GM18520 (cell line): ENCODE data around the gene RPS6KA2.

Source experiments
- ATAC-seq: cut with Tn5 transposase; IDR thresholded peaks from one replicate; pipeline ENCODE4 v1.9.1; 2021; ENCODE audit not compliant: unreplicated experiment

The RPS6KA2 gene

DNA sequence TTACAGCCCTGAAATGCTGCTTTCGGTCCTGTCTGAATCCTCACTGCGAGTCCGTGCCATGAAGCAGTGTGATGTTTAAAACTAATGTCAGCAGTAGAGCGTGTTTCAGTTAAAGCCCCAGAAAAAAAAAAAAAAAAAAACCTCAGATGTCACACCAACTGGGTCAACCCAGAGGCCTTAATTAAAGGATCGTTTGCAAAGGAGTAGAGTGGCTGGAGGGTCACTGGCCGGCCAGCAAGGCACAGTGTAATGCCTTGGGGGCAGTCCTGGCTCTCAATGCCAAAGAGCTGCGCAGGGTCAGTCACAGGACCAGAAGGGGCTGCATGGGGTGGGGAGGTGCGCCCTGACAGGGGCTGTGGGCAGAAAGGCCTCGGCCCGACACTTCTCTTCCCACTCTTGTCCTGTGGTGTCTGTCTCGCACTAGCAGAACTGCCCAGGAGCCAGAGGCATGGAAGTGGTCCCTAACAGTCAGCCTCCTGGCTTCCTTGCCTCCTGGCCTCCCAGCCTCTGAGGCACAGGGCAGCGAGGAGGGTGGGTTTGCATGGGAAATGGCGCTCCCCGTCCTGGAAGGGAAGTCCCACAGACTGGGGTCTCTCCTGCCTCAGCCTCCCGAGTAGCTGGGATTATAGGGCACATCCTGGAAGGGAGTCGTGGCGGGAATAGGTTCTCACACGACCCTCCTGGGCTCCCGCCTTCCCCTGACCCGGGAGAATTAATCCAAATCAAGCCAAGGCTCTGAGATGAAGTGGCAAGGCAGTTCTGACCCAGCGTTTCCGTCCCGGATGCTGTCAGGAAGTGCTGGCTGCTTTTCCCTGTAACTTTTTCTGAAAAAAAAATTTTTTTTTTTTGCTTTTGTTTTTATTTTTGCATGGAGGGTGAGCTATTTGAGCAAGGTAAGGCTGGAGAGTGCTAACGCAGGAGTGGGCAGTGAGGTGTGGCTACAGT is 190.6 kb downstream of the RPS6KA2 start:
- no peak for ATAC-seq

DNA sequence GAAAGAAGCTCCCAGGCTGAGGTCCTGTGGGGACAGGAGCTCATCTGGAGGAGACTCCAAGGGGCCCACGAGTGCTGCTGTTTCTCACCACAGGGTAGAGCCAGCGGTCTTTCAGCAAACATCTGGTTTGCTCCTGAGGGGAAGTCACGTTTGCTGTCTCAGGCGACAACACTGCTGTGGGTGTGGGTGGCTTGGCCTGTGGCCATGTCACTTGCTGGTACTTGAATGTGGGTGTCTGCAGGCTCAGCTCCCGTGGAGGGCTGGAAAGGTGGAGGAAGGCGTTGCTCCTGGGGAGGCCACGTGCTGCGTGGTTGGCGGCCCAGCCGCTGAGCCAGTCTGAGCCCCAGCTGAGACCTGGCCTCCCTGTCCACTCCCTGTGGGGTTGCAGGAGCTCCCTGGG is 191.5 kb downstream of the RPS6KA2 start:
- no peak for ATAC-seq

DNA sequence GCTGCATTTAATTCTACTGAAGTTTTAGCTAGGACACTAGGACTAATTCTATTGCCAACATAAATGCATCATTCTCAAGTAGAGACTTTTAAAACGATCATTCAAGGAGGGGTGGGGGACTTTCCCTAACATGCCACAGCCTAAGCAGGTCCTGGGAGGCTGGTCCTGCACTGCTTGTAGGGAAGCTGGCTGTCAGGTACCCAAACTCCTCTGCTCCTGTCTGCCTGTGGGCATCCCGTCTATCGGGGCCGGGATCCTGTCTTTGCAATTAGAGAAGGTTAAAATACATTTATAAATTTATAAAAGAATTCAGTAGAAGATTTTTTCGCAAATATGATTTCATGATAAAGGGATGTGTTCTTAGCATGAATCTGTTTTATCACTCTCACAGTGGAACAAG is 192.7 kb downstream of the RPS6KA2 start:
- ATAC-seq = no peak

DNA sequence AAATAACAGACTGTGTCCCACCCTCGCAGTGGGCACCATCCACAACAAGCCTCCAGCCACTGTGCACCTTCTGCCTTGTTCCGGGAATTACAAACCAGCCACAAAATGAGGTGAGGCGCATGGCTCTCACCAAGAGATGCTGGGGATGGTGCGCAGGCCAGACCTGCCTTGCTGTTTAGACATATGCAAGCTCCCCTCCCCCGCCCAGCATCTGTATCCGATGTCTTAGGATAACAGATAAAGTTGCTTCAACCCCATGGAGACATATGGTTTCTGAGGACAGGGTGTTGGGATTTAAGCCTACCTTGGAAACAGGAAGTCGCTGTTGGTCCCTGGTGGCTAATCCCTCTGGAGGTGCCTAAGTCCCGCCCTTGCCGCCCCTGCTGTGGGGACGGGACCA is 194.0 kb downstream of the RPS6KA2 start:
- no peak for ATAC-seq

DNA sequence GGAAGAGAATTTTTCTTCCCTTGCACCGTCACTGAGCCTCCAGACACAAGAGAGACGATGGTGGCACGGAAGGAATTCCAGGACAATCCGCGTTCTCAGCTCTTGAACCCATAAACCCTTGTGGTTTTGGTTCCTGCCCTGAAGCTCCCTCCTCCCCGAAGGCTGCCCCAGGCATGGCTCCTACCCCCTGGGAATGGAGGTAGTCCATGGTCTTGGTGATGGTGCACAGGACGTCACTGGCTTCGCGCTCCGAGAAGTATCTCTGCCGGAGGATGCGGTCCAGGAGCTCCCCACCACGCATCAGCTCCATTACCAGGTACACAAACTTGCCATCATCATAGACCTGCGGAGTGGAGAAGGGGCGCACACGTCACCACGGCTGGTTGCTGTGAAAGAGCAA is 196.8 kb downstream of the RPS6KA2 start:
- ATAC-seq = no peak

DNA sequence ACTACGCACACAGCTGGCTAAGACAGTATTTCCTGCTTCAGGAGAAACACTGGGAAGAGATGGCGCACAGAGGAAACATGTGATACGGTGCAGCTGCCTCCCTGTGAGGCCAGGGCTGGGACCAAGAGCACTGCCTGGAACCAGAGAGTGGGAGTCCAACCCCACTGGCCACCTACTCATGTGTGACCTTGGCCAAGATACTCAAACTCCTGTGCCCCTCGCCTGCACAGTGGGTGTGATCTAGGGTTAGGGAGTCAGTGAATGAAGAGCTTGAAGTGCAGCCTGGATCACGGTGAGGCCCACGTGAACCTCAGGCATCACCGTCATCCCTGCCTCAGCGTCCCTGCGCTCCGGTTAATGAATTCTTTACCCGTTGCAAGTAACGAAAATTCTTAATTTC is 202.6 kb downstream of the RPS6KA2 start:
- no peak for ATAC-seq

DNA sequence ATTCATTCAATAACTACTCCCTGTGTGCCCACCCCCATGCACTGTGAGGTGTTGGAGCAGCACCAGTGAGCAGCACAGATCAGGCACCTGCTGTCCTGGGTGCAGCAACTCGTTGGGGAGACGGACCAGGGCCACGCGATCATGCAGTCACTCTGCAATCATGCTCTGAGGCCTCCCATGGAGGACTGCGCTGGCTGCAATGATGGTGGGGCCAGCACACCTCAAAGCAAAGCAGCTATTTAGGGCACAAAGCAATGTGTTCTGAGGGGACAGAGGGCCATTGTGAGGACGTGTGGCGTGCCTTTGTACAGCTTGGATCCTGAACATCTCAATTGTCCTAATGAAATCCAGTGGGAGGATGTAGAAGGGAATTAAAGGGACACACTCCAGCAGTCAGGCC is 203.3 kb downstream of the RPS6KA2 start:
- ATAC-seq = no peak

DNA sequence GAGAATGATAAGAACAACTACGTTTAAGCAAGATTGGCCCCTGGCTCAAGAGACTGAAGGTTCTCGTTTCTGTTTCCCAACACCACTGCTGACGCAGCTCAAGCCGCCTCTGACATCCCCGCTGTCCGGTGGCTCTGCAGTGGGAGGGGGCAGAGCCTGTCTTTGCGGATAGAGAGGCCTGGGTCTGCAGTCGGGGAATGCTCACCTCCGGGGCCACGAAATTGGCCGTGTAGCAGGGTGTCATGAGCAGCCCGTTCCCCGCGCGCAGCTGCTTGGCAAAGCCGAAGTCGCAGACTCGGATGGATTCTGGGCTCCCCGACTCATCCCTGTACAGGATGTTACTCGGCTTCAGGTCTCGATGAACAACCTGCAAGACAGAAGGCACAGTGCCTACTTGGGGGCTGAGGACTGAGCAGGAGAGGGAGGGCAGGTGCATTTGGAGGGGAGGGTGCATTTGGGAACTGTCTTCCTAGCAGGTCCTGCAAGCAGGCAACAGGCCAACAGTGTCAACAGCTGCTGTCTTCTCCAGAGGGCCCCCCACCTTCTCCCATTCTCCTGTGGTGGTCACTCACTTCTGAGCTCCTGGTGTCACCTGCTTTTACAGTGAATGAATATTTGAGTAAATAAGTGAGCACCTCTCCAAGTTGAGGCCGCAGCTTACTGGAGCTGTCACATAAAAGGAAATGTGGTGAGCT is 203.9 kb downstream of the RPS6KA2 start:
- ATAC-seq = no peak

DNA sequence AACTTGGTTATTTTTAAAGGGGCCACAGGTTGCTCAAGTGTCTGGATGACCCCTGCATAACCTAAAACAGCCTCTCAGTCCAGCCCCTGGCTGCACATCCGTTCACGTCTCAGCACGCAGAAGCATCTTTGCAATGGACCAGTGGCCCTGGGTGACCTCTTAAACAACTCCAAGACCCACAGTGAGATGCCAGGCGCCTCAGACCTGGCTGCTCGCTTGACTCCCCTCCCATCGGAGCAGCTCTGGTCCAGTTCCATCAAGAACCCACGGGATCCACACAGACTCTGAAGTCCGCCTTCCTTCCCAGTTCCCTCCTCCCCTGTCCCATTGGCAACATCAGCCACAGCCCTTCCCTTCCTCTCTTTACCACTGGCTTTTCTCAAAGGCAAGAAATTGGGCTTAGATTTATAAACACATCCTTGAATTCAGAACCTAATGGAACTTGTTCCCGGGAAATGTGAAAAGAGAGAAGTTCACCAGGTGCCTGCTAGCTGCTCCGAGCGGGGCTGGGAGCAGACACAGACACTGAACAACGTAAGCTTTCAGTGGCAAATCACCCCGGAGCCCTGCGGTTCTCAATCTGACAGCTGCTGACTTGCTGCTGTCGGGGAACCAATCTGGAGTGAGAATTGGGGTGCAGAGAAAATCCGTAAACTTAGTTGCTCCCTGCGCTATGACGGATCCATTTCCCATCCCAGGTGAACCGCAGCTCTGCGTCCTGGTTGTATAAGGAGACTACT is 204.7 kb downstream of the RPS6KA2 start:
- ATAC-seq = no peak

DNA sequence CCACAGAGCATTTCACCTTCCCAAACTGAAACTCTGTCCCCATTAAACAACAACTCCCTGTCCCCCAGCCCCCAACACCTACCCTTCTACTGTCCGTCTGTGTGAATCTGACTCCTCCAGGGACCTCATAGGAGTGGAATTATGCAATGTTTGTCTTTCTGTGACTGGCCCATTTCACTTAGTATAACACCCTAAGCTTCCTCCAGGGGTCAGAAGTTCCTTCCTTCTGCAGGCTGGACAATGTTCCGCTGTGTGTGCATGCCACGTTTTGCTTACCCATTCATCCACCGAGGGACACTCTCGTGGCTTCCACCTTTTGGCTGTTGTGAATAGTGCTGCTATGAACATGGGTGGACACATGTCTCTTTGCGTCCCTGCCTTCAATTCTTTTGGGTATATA is 206.7 kb downstream of the RPS6KA2 start:
- no peak for ATAC-seq

DNA sequence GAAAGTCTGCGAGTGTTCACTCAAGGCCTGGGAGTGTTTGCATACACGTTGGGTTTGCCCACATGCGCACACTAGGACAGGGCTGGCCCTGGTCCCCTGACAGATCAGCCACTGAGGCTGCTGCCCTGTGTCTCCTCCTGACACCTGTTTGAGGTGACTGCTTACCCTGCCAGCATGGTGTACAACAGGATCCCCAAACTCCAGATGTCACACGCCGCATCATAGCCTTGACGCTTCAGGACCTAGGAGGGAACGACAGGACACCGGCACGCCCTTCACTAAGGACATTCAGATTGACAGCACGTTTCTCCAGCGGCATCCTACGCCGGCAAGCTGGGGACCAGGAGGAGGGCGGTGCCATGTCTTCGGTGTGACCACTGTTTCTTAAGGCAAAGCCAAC is 207.3 kb downstream of the RPS6KA2 start:
- no peak for ATAC-seq

DNA sequence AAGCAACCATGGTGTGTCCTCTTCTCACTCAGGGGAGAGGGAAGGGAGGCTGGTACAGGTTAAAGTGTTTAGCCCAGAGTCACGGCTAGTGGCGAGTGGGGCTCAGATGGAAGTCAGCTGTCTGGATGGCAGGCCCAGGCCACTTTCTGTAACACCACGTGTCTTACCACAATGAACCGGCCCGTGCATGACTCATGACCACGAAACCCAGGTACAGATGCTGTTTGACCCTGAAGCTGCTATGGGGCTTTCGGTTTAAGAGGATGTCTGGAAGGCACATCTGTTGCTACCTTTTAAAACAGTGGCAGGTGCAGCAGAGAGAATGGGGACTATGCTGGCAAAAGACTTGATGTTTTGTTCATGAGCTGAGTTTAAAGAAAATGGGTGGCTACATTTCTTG is 207.8 kb downstream of the RPS6KA2 start:
- peak; percentile 83 for ATAC-seq

DNA sequence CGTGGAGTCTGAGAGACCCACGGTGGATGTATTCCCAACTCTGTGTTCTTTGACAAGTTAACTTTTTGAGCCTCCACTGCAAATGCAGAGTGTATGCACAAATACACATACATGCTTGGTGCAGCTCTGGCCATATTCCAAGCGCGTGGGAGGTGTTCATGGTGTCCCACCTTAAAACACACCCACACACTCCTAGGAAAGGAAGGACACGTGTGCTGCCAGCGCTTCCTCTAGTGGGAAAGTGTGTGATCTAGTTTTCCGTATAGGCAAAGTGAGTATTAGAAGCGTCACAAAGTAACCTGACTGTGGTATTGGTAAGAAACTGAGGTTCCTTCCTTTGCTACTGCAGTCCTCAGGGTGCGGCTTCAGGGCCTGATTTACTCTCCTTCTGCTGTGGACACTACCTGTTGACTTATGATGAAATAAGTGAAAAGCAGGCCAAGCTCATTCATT is 208.3 kb downstream of the RPS6KA2 start:
- ATAC-seq = no peak

DNA sequence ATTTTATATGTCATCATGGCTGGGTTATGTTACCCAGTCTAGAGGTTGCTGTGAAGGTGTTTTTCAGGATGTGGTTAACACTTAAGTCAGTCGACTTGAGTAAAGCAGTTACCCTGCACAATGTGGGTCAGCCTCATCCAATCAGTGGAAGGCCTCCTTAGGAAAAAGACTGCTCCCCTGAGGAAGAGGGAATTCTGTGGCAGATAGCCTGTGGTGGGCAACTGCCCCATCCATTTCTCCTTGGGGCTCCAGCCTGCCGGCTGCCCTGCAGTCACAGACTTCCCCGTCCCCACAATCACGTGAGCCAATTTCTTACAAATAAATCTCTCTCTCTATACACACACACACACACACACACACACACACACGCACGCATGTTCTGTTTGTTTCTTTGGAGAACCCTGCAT is 209.8 kb downstream of the RPS6KA2 start:
- ATAC-seq = peak; percentile 71

DNA sequence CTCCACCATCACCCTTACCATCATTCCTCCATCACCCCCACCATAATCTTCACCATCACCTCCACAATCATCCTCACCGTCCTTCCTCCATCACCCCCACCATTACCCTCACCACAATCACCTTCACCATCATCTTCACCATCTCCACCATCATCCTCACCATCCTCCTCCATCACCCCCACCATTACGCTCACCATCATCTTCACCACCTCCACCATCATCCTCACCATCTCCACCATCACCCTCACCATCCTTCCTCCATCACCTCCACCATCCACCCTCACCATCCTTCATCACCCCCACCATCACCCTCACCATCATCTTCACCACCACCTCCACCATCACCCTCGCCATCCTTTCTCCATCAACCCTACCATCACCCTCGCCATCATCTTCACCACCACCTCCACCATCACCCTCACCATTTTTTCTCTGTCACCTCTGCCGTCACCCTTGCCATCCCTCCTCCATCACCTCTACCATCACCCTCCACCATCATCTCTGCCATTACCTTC is 211.2 kb downstream of the RPS6KA2 start:
- ATAC-seq = no peak

DNA sequence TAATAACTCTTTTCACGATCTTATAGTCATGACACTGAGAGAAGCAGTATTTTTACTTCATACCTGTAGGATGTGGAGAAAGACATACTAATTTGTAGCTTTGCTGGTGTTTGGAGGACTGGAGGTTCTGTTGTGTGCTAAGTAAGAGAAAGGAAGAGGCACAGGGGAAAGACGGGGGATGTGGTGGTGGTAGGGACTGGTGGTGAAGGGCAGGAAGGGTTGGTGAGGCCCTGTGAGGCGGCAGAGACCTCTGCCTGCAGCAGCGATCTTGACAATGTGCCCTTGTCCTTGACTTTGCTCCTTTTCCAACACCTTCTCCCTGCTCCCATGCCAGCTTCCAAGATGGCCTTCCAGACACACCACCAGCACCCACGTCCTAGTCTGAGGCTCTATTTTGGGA is 211.7 kb downstream of the RPS6KA2 start:
- ATAC-seq = no peak

DNA sequence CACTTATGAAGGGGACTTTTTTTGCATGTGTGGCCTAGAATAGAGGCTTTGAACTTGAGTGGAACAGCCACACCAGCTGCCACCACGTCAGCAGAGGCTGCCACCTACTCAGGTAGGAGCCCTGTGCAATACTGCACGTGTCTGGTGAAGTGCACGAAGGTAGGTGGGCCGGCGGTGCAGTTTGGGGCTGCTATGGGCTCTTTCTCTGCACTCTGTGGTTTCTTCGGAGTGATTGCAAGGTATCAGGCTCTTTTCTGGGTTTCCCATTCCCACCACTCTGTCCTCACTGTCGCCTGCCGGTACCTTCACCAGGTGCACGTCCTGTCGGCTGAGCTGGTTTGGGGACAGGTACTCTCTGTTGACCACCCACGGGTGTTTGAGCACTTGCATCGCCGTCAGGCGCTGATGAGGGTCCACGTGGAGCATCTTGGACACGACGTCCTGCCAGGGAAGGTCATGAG is 213.5 kb downstream of the RPS6KA2 start:
- no peak for ATAC-seq

DNA sequence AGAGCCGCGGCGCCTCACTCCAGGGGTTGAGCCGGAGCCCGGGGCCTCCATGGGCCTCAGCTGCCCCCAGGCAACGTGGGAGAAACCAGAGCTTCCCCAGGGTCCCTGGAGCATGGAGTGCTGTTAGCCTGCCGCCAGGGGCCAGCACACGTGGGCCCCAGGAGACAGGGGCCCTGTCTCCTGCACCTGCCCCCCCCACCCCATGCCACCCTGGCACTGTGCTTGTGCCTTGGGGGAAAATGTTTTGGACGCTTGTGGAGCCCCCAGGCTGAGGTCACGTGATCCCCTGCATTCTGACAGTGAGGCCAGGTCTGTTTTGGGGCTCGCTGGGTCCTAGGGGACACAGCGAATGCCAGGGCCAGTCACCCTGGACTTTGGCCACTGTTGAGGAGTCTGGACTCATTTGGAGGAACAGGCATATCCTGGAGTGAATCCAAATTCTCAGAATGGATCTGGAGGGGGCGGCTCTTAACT is 214.1 kb downstream of the RPS6KA2 start:
- ATAC-seq = no peak

DNA sequence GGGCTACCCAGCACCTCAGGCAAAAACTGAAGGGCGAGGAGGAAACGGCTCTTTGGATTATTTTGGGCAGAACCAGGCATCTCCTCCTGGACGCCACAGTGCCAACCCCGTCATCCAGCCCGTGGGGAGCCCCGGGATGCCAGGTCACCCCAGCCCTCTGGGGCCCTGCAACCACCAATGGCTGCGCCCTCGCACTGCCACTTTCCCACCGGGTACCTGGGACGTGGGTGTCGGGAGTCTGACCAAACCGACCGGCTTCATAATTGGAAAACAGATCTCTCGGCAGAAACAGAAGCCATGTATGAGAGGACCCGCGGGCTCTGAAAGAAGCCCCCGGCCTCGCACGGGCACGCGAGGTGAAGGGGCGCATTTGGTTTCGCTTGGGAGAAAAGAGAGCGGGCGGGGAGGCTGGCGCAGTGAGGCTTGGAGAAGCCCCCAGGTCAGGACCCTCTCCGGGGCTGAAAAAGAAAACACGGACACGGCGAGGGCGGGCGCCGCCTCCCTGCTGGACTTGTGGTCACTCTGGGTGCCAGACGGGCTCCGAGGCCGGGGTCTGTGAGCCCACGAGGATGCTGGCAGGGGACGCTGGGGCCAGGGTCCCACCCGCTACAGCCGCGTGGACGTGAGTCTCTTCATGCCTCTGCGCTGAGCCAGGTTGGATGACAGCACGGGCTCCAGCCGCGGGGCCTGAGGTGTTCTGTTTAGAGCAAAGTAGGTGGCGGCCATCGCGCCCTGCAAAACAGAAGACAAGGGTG is 214.7 kb downstream of the RPS6KA2 start:
- no peak for ATAC-seq

DNA sequence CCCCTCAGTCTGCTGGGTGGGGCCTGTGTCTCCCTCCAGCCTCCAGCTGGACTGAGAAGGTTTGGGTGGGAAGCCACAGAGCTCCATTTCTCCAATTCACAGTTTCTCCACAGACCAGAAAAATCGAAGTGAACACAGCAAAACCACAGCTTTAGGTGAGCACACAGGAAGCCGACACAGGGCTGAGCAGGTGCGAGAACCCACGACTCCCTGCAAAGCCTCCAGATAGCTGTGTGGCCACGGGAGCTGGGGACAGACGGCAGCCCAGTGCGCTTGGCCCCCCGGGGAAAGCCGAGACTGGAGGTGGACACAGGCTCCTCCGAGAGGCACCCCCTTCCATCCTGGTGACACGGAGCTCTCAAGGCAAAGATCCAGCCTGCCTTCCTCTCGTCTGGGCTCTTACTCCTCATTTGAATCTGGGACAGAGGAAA is 215.3 kb downstream of the RPS6KA2 start:
- ATAC-seq = no peak
